Activated CD8-positive, alpha-beta memory T cell treated with anti-CD3 and anti-CD28 coated beads for 24 hours (primary cell): ENCODE results near the gene EFNA3.
A peak's percentile ranks its signal among the peaks of the same experiment; 100 is the strongest.

ENCODE experiments used
- DNase-seq: peaks from one replicate; pipeline ENCODE4 v3.0.0-alpha.2; 2020

EFNA3 gene

DNA sequence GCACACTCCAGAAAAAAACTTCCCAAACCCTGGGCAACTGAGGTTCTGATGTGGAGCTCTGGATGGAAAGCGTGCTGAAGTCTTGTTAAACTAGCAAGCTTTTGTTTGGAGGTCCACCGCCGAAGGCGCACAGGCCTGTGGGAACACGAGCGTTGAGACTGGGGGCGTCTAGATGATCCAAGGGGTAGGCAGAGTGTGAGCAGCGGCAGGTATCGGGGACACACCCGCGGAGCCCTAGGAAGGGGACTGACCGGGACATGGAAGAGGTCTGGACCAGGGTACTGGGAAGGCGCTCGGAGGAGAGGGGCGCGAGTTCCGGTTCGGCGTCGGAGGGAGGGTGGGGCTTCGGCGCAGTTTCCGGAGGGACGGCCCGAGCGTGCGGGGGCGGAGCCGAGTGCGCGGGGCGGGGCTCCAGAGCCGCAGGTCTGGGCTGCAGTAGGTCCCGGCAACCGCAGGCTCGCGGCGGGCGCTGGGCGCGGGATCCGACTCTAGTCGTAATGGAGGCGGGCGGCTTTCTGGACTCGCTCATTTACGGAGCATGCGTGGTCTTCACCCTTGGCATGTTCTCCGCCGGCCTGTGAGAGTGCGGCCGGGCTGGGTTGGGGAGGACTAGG lies 56.9 kb downstream of the EFNA3 start, which contains the start of gene SLC50A1:
Gene SLC50A1, plus strand, starts transcription at position 438 of the 614 bp plus-strand sequence. Its CDS starts 60 bp downstream, at position 498.
- DNase-seq: peak; percentile 96

DNA sequence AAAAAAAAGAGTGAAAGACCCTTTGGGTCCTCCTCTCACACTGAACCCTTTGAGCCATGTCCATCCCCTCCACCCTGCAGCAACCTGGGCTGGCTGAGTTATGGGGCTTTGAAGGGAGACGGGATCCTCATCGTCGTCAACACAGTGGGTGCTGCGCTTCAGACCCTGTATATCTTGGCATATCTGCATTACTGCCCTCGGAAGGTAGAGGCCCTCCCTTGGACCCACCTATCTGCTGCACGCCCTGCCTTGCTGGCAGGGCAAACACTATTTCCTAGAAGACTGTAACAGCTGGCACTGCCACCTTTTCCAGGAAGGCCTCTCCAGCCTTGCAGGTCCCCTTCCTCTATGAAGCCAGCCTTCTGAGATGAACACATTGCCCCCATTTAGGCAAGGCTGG lies 58.1 kb downstream of the EFNA3 start:
- peak; percentile 67 for DNase-seq
